Mammary epithelial cell (primary cell): ENCODE measurements around the gene POC1A.

Experiments
- CTCF ChIP-seq, 2 donors: IDR thresholded peaks in 1 of 2; conservative IDR thresholded peaks in 1 of 2; 2 replicates each; pipeline ENCODE4 v1.5.1; 2011 to 2012; ENCODE audit warnings: inconsistent platforms in 2 of 2, low read length in 2 of 2, mild to moderate bottlenecking in 2 of 2, control low read depth in 1 of 2, low read depth in 1 of 2; ENCODE audit not compliant: insufficient read depth in 1 of 2; ENCODE audit errors: extremely low read depth in 1 of 2
- EZH2 ChIP-seq: IDR thresholded peaks from 2 replicates; pipeline ENCODE4 v1.6.1; 2012; ENCODE audit warnings: low read length, inconsistent platforms, borderline replicate concordance

GRCh38 chr3:52034651-52035050 lies 119.6 kb downstream of the POC1A start:
- TF ChIP-seq CTCF (conservative IDR thresholded peaks at IDR 0.05 in 1 of 2, IDR thresholded peaks at IDR 0.05 in 1 of 2; ENCODE audit: extremely low read depth in 1 of 2, insufficient read depth in 1 of 2, low read depth in 1 of 2, low read length in 2 of 2) (no peak), EZH2 (no peak)
